Stimulated activated CD4-positive, alpha-beta T cell treated with anti-CD3 and anti-CD28 coated beads, TNF-alpha, amount 100 ng/mL, for 24 hours (primary cell): ENCODE data around the gene MAP3K5.

Experiments
- DNase-seq, 3 experiments: peaks; one replicate each; pipeline ENCODE4 v3.0.0-alpha.2; 2020; ENCODE audit warnings: low read depth in 3 of 3

MAP3K5 gene

GRCh38 chr6:136520517-136520916 is 271.8 kb downstream of the MAP3K5 start:
- no peak for DNase-seq

GRCh38 chr6:136517582-136517981 is 274.7 kb downstream of the MAP3K5 start:
- DNase-seq, result no peak

GRCh38 chr6:136517002-136517401 is 275.3 kb downstream of the MAP3K5 start:
- DNase-seq, result no peak

GRCh38 chr6:136514591-136514990 is 277.7 kb downstream of the MAP3K5 start:
- DNase-seq, result no peak

GRCh38 chr6:136511926-136512325 is 280.4 kb downstream of the MAP3K5 start:
- no peak for DNase-seq

GRCh38 chr6:136511397-136511796 is 280.9 kb downstream of the MAP3K5 start:
- no peak for DNase-seq

GRCh38 chr6:136510782-136511181 is 281.5 kb downstream of the MAP3K5 start:
- peak in 1 of 3 experiments; percentile 13 for DNase-seq

GRCh38 chr6:136510299-136510698 is 282.0 kb downstream of the MAP3K5 start:
- peak in 1 of 3 experiments; percentile 21 for DNase-seq

- no peak for DNase-seq
These were observed 283.4 kb downstream of the MAP3K5 start for GRCh38 chr6:136508725-136509392.
